Measurements from ENCODE around the gene FAM180A. TPM values are rescaled to one million over a fixed set of nuclear protein-coding genes. Genes with fewer than 3 reads are reported as not detected.
A peak's percentile ranks its signal among the peaks of the same experiment; 100 is the strongest.
"Not testable (repeated sequence)": the region's sequence is repeated elsewhere in the genome, so short reads cannot be mapped to it uniquely, and the experiment has no call there.

Gene FAM180A
- total RNA-seq, 4 donors from 2014 or later: 0.65 to 1.9 (median 1.4) TPM; not detected in 1

DNA sequence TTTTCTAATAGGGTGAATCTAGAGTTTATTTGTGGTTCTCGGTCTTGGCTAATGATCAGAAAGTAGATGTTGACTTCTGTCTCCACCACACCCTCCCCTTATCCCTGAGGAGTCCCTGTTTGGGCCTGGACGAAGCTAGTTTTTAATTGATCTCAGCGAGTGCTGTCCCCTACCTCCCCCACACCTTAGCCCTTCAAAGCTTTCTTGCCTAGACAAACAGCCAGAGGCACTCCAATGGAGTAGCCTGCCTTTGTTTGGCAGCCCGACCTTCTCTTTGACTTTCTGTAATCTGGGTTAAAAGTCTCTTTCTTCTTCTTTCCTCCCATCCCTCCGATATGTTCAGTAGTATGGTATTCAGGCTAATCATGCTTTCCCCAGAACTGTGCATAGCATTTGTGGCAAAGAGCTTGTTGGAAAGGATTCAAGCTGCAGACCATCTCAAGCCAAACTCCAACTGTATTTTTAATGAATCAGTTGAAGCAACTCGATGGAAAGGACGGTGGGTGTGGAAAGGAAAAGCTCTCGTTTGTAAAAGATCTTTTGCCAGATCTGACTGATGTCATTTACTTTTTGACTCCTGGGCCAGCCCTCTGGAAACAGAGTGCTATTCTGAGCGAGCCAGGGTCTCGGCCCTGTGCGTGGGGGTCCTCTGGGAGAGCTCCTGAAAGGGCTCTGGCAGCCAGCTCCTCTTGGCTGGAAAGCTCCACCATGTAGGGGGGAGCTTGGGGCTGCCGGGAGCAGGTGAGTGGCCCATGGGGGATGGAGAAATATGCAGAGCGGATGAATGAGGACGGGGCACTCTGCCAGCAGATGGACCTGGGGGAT lies 4.5 kb downstream of the FAM180A start:
- ATAC-seq (no peak), DNase-seq (no peak)
- H3K4me1 ChIP-seq: peaks cover 3% of the 10 kb centered on the region in 2 donors
- intact Hi-C loops (cut with DNase I; ENCODE audit: low total_unique reads): no loop called here
- H3K27ac ChIP-seq: peak overlapping the region in 2 of 4 donors; percentile 16 to 25
- TF ChIP-seq POLR2A (IDR thresholded peaks at IDR 0.05): no peak
- TF ChIP-seq, protein P1, sequence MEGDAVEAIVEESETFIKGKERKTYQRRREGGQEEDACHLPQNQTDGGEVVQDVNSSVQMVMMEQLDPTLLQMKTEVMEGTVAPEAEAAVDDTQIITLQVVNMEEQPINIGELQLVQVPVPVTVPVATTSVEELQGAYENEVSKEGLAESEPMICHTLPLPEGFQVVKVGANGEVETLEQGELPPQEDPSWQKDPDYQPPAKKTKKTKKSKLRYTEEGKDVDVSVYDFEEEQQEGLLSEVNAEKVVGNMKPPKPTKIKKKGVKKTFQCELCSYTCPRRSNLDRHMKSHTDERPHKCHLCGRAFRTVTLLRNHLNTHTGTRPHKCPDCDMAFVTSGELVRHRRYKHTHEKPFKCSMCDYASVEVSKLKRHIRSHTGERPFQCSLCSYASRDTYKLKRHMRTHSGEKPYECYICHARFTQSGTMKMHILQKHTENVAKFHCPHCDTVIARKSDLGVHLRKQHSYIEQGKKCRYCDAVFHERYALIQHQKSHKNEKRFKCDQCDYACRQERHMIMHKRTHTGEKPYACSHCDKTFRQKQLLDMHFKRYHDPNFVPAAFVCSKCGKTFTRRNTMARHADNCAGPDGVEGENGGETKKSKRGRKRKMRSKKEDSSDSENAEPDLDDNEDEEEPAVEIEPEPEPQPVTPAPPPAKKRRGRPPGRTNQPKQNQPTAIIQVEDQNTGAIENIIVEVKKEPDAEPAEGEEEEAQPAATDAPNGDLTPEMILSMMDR (IDR thresholded peaks at IDR 0.05 in 4 of 5, conservative IDR thresholded peaks at IDR 0.05 in 1 of 5): no peak
- H3K9me3 ChIP-seq: no peaks in the 10 kb centered on the region
- H3K4me3 ChIP-seq: no peak overlapping the region
- in situ Hi-C loops (cut with MboI; ENCODE audit: low sequenced_read_pairs in 4 of 4): no loop called here
- H3K36me3 ChIP-seq: no peaks in the 10 kb centered on the region
- H3K27me3 ChIP-seq: no peaks in the 10 kb centered on the region

DNA sequence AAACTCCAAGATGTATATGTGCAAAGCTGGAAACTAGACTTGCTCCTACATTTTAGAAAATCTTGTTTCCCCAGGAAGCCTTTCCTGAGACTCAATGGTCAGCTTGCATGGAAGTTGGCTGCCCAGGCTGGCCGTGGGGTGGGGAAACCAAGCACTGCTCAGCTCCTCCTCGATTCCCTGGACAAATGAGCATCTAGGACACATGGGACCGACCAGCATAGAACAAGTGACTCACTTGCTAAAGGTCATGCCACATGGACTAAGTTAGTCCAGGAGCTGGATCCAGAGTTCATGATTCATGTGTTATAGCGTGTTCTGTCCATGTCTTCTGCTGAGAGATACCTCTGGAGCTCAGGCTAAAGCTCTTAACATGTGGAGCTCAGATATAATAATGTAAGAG lies 6.2 kb downstream of the FAM180A start:
- DNase-seq (no peak), ATAC-seq (no peak)
- Histone ChIP-seq H3K4me1 (no peaks in the 10 kb centered on the region), H3K9me3 (no peaks in the 10 kb centered on the region), H3K36me3 (no peaks in the 10 kb centered on the region), H3K4me3 (no peak overlapping the region), H3K27me3 (no peaks in the 10 kb centered on the region), H3K27ac (no peak overlapping the region)
- intact Hi-C loops (cut with DNase I; ENCODE audit: low total_unique reads): no loop called here
- in situ Hi-C loops (cut with MboI; ENCODE audit: low sequenced_read_pairs in 4 of 4): no loop called here
- TF ChIP-seq, protein P1 (IDR thresholded peaks at IDR 0.05 in 4 of 5, conservative IDR thresholded peaks at IDR 0.05 in 1 of 5): no peak
- TF ChIP-seq POLR2A (IDR thresholded peaks at IDR 0.05): no peak

DNA sequence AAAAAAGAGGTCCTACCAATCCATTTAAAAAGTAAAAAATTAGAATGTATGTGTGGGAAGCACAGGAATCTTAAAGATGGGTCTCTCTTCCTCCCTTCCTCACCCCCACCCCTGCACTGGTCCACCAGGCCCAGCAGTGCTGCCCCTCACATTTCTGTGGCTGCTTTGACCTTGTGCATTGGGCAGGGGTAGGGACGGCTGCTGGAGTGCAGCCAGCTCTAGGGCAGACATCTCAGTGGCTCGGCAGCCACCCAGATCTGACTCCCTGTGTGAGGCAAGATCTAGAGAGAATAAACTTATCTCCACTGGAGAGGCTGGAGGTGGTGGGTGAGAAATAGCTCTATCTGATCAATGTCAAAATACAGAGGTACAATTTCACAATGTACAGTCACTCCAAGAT lies 6.7 kb downstream of the FAM180A start:
- Histone ChIP-seq H3K4me3 (no peak overlapping the region), H3K9me3 (no peaks in the 10 kb centered on the region), H3K27ac (no peak overlapping the region), H3K27me3 (no peaks in the 10 kb centered on the region), H3K4me1 (no peaks in the 10 kb centered on the region), H3K36me3 (no peaks in the 10 kb centered on the region)
- in situ Hi-C loops (cut with MboI; ENCODE audit: low sequenced_read_pairs in 4 of 4): no loop called here
- no peak for TF ChIP-seq POLR2A (IDR thresholded peaks at IDR 0.05)
- TF ChIP-seq, protein P1 (IDR thresholded peaks at IDR 0.05 in 4 of 5, conservative IDR thresholded peaks at IDR 0.05 in 1 of 5): no peak
- no peak for ATAC-seq
- DNase-seq: no peak
- intact Hi-C loops (cut with DNase I; ENCODE audit: low total_unique reads): no loop called here

DNA sequence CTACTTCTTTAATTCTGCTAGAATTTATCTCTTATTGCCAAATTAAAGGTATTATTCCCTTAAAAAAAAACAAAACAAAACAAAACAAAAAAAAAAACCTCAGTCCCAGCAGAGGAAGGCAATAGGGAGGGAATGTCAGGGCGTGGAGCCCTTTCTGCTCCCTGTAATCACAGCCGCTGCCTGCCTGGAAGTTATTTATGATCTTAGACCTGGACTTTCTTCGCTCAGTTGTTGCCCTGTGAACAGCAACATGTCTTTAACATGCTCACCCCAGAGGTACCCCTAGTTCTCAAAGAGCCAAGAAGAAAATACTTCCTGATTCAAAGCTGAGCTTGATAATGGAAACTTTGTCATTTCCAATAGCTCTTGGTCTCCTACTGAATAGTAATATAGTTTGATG lies 7.7 kb downstream of the FAM180A start:
- H3K27ac ChIP-seq: no peak overlapping the region
- intact Hi-C loops (cut with DNase I; ENCODE audit: low total_unique reads) (no loop called here), in situ Hi-C loops (cut with MboI; ENCODE audit: low sequenced_read_pairs in 4 of 4) (no loop called here)
- DNase-seq (no peak), ATAC-seq (no peak)
- TF ChIP-seq POLR2A (IDR thresholded peaks at IDR 0.05): no peak
- no peaks in the 10 kb centered on the region for H3K9me3 ChIP-seq
- H3K36me3 ChIP-seq: no peaks in the 10 kb centered on the region
- no peak overlapping the region for H3K4me3 ChIP-seq
- H3K27me3 ChIP-seq: no peaks in the 10 kb centered on the region
- H3K4me1 ChIP-seq: no peaks in the 10 kb centered on the region

DNA sequence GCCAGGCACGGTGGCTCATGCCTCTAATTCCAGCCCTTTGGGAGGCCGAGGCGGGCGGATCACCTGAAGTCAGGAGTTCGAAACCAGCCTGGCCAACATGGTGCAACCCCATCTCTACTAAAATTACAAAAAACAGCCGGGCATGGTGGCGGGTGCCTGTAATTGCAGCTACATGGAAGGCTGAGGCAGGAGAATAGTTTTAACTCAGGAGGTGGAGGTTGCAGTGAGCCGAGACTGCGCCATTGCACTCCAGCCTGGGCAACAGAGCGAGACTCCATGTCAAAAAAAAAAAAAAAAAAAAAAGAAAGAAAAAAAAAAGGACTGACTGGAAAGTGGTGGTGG lies 11.3 kb downstream of the FAM180A start:
- ATAC-seq, H3K27ac ChIP-seq: not testable (repeated sequence)

More for the DNA sequence above, 11.3 kb downstream of the FAM180A start:
- H3K4me1 ChIP-seq; H3K4me3 ChIP-seq; DNase-seq; H3K36me3 ChIP-seq; H3K27me3 ChIP-seq; H3K9me3 ChIP-seq; intact Hi-C loops (cut with DNase I; ENCODE audit: low total_unique reads); in situ Hi-C loops (cut with MboI; ENCODE audit: low sequenced_read_pairs in 4 of 4): not testable (repeated sequence)

All from gastrocnemius medialis (tissue), 4 donors.